ENCODE results near the gene AFTPH. TPM values are rescaled to one million over a fixed set of nuclear protein-coding genes. Genes with fewer than 3 reads are reported as not detected.
A peak's percentile ranks its signal among the peaks of the same experiment; 100 is the strongest.

AFTPH gene
- 10 to 100 TPM; 26.3 to 27.2 TPM for total RNA-seq

- peaks cover 36% of the 10 kb centered on the region for H3K4me1 Mint-ChIP-seq (ENCODE audit: low read depth)
- peaks cover 6% of the 10 kb centered on the region for H3K36me3 Mint-ChIP-seq (ENCODE audit: low read depth)
- ChIA-PET POLR2A (interaction anchor here (0.6 to 2.9 kb wide), 28 partner anchors 9 to 703 kb away, joined by 3 to 18 read pairs (median 4); partner anchors contain the start of genes ACTR2, SERTAD2 and UGP2), CTCF (interaction anchor here (0.6 to 6.4 kb wide), 57 partner anchors 9 to 507 kb away, joined by 3 to 159 read pairs (median 5); no protein-coding TSS in a partner anchor)
- H3K27ac Mint-ChIP-seq = peak within 1 kb of the TSS; percentile 99
- peak; percentile 93 for ATAC-seq
- H3K27me3 Mint-ChIP-seq (ENCODE audit: low read depth) = peaks cover 6% of the 10 kb centered on the region
- H3K4me3 Mint-ChIP-seq = peak within 1 kb of the TSS; percentile 99
- no peaks in the 10 kb centered on the region for H3K9me3 Mint-ChIP-seq (ENCODE audit: insufficient read depth)
- DNase-seq = peak; percentile 100
Observed at GRCh38 chr2:64523666-64524603, at the start of gene AFTPH. Gene AFTPH, plus strand, starts transcription at chr2:64524328. Its CDS starts 27,147 bp downstream, at chr2:64551475.

GRCh38 chr2:64474636-64475035 lies 49.5 kb upstream of the AFTPH start:
- ATAC-seq (no peak), DNase-seq (no peak)
- Mint-ChIP-seq H3K27me3 (ENCODE audit: low read depth) (peaks cover 4% of the 10 kb centered on the region), H3K4me3 (no peak overlapping the region), H3K4me1 (ENCODE audit: low read depth) (peaks cover 30% of the 10 kb centered on the region), H3K9me3 (ENCODE audit: insufficient read depth) (no peaks in the 10 kb centered on the region), H3K27ac (no peak overlapping the region), H3K36me3 (ENCODE audit: low read depth) (no peaks in the 10 kb centered on the region)
- ChIA-PET POLR2A (interaction anchor here (1.3 kb wide), 1 partner anchor 11 kb away, joined by 3 read pairs; no protein-coding TSS in a partner anchor), CTCF (interaction anchor here (0.6 to 3.0 kb wide), 4 partner anchors 10 to 377 kb away, joined by 3 to 20 read pairs (median 8); no protein-coding TSS in a partner anchor)

GRCh38 chr2:64477037-64477436 lies 47.1 kb upstream of the AFTPH start:
- Mint-ChIP-seq H3K27me3 (ENCODE audit: low read depth) (peaks cover 4% of the 10 kb centered on the region), H3K4me3 (no peak overlapping the region), H3K27ac (no peak overlapping the region), H3K4me1 (ENCODE audit: low read depth) (peaks cover 35% of the 10 kb centered on the region), H3K36me3 (ENCODE audit: low read depth) (no peaks in the 10 kb centered on the region), H3K9me3 (ENCODE audit: insufficient read depth) (no peaks in the 10 kb centered on the region)
- ATAC-seq (no peak), DNase-seq (no peak)
- POLR2A ChIA-PET = interaction anchor here (0.5 to 0.6 kb wide), 2 partner anchors 15 to 85 kb away, joined by 3 read pairs; no protein-coding TSS in a partner anchor
- CTCF ChIA-PET = interaction anchor here (0.7 to 2.6 kb wide), 3 partner anchors 9 to 147 kb away, joined by 3 to 14 read pairs (median 6); no protein-coding TSS in a partner anchor

- CTCF ChIA-PET = interaction anchor here (2.6 to 4.1 kb wide), 2 partner anchors 10 to 147 kb away, joined by 14 to 32 read pairs; no protein-coding TSS in a partner anchor
- Mint-ChIP-seq H3K27me3 (ENCODE audit: low read depth) (peaks cover 4% of the 10 kb centered on the region), H3K4me1 (ENCODE audit: low read depth) (peaks cover 35% of the 10 kb centered on the region)
Observed at GRCh38 chr2:64477979-64478378, 46.1 kb upstream of the AFTPH start.

GRCh38 chr2:64478502-64479230 lies 45.5 kb upstream of the AFTPH start:
- Mint-ChIP-seq H3K9me3 (ENCODE audit: insufficient read depth) (no peaks in the 10 kb centered on the region), H3K27me3 (ENCODE audit: low read depth) (peaks cover 4% of the 10 kb centered on the region), H3K36me3 (ENCODE audit: low read depth) (no peaks in the 10 kb centered on the region), H3K4me1 (ENCODE audit: low read depth) (peaks cover 35% of the 10 kb centered on the region), H3K27ac (peak overlapping the region; percentile 23), H3K4me3 (no peak overlapping the region)
- DNase-seq (peak; percentile 60), ATAC-seq (peak; percentile 79)
- CTCF ChIA-PET = interaction anchor here (1.0 to 4.1 kb wide), 4 partner anchors 10 to 148 kb away, joined by 3 to 32 read pairs (median 8); no protein-coding TSS in a partner anchor
- POLR2A ChIA-PET = interaction anchor here (0.6 kb wide), 1 partner anchor 153 kb away, joined by 4 read pairs; no protein-coding TSS in a partner anchor

More at GRCh38 chr2:64477979-64478378, 46.1 kb upstream of the AFTPH start:
- no peak for DNase-seq
- no peak overlapping the region for H3K4me3 Mint-ChIP-seq
- no peaks in the 10 kb centered on the region for H3K36me3 Mint-ChIP-seq (ENCODE audit: low read depth)
- no peak for ATAC-seq
- no peaks in the 10 kb centered on the region for H3K9me3 Mint-ChIP-seq (ENCODE audit: insufficient read depth)
- POLR2A ChIA-PET = interaction anchor here (0.6 kb wide), 1 partner anchor 84 kb away, joined by 3 read pairs; no protein-coding TSS in a partner anchor
- no peak overlapping the region for H3K27ac Mint-ChIP-seq

GRCh38 chr2:64479259-64480117 lies 44.6 kb upstream of the AFTPH start:
- no peak for DNase-seq
- H3K4me1 Mint-ChIP-seq (ENCODE audit: low read depth) = peaks cover 27% of the 10 kb centered on the region
- H3K27me3 Mint-ChIP-seq (ENCODE audit: low read depth) = peaks cover 4% of the 10 kb centered on the region
- CTCF ChIA-PET = interaction anchor here (1.0 to 4.1 kb wide), 6 partner anchors 9 to 151 kb away, joined by 3 to 32 read pairs (median 4); no protein-coding TSS in a partner anchor
- no peaks in the 10 kb centered on the region for H3K9me3 Mint-ChIP-seq (ENCODE audit: insufficient read depth)
- POLR2A ChIA-PET = no interaction called here
- no peak for ATAC-seq
- H3K27ac Mint-ChIP-seq = peak overlapping the region; percentile 23
- H3K36me3 Mint-ChIP-seq (ENCODE audit: low read depth) = no peaks in the 10 kb centered on the region
- no peak overlapping the region for H3K4me3 Mint-ChIP-seq

- ChIA-PET CTCF (interaction anchor here (1.2 to 9.1 kb wide), 3 partner anchors 151 to 377 kb away, joined by 3 to 230 read pairs (median 32); no protein-coding TSS in a partner anchor), POLR2A (no interaction called here)
- Mint-ChIP-seq H3K4me3 (no peak overlapping the region), H3K36me3 (ENCODE audit: low read depth) (no peaks in the 10 kb centered on the region), H3K9me3 (ENCODE audit: insufficient read depth) (no peaks in the 10 kb centered on the region), H3K27me3 (ENCODE audit: low read depth) (peaks cover 13% of the 10 kb centered on the region), H3K27ac (no peak overlapping the region), H3K4me1 (ENCODE audit: low read depth) (peaks cover 24% of the 10 kb centered on the region)
- ATAC-seq = no peak
- no peak for DNase-seq
Observed at GRCh38 chr2:64481665-64482064, 42.5 kb upstream of the AFTPH start.

GRCh38 chr2:64482243-64482642 lies 41.9 kb upstream of the AFTPH start:
- POLR2A ChIA-PET = no interaction called here
- CTCF ChIA-PET = interaction anchor here (1.2 to 9.1 kb wide), 2 partner anchors 153 to 377 kb away, joined by 3 to 230 read pairs; no protein-coding TSS in a partner anchor
- Mint-ChIP-seq H3K27ac (no peak overlapping the region), H3K4me3 (no peak overlapping the region), H3K27me3 (ENCODE audit: low read depth) (peaks cover 19% of the 10 kb centered on the region), H3K9me3 (ENCODE audit: insufficient read depth) (no peaks in the 10 kb centered on the region), H3K4me1 (ENCODE audit: low read depth) (peaks cover 24% of the 10 kb centered on the region), H3K36me3 (ENCODE audit: low read depth) (no peaks in the 10 kb centered on the region)
- DNase-seq (no peak), ATAC-seq (no peak)

GRCh38 chr2:64482765-64483504 lies 41.2 kb upstream of the AFTPH start:
- ATAC-seq (no peak), DNase-seq (no peak)
- CTCF ChIA-PET = interaction anchor here (9.1 kb wide), 1 partner anchor 154 kb away, joined by 230 read pairs; no protein-coding TSS in a partner anchor
- Mint-ChIP-seq H3K4me3 (no peak overlapping the region), H3K36me3 (ENCODE audit: low read depth) (no peaks in the 10 kb centered on the region), H3K27ac (no peak overlapping the region), H3K27me3 (ENCODE audit: low read depth) (peaks cover 20% of the 10 kb centered on the region), H3K4me1 (ENCODE audit: low read depth) (peaks cover 22% of the 10 kb centered on the region), H3K9me3 (ENCODE audit: insufficient read depth) (no peaks in the 10 kb centered on the region)
- POLR2A ChIA-PET = no interaction called here

- H3K36me3 Mint-ChIP-seq (ENCODE audit: low read depth) = no peaks in the 10 kb centered on the region
- H3K4me1 Mint-ChIP-seq (ENCODE audit: low read depth) = peaks cover 27% of the 10 kb centered on the region
- DNase-seq (no peak), ATAC-seq (no peak)
- no peak overlapping the region for H3K4me3 Mint-ChIP-seq
- H3K9me3 Mint-ChIP-seq (ENCODE audit: insufficient read depth) = no peaks in the 10 kb centered on the region
- H3K27ac Mint-ChIP-seq = no peak overlapping the region
- POLR2A ChIA-PET = interaction anchor here (1.0 kb wide), 1 partner anchor 10 kb away, joined by 3 read pairs; no protein-coding TSS in a partner anchor
- CTCF ChIA-PET = interaction anchor here (0.7 to 9.1 kb wide), 8 partner anchors 9 to 892 kb away, joined by 3 to 230 read pairs (median 8); no protein-coding TSS in a partner anchor
- H3K27me3 Mint-ChIP-seq (ENCODE audit: low read depth) = peaks cover 20% of the 10 kb centered on the region
Observed at GRCh38 chr2:64485331-64485730, 38.8 kb upstream of the AFTPH start.

Data from activated CD8-positive, alpha-beta T cell treated with anti-CD3 and anti-CD28 coated beads, Interleukin-2, amount 10 ng/mL, durations not matched to agents 7 days and 5 days (primary cell).